H1 (cell line): ENCODE results near the gene SORBS1. TPM values are rescaled to one million over a fixed set of nuclear protein-coding genes. Genes with fewer than 3 reads are reported as not detected.

Experiments used
- CHD7 ChIP-seq: fragments of 300-600 bp; sonication (generic); IDR thresholded peaks from 2 replicates; pipeline ENCODE4 v1.7.1; 2012; ENCODE audit warnings: low read length, moderate library complexity, mild to moderate bottlenecking, inconsistent platforms; ENCODE audit not compliant: insufficient replicate concordance
- polyA plus RNA-seq, 7 experiments: library from polyadenylated mRNA; depleted of rRNA in 3 of 7; stranded (reverse) in 5 of 7; unstranded in 2 of 7; fragments of >200 nt in 5 of 7; fragments of 200-250 nt in 2 of 7; gene quantifications; 1 replicate in 5 of 7; 2 replicates in 1 of 7; 4 replicates in 1 of 7; pipeline versions ENCODE4 v1.2.1 to v1.2.3, GENCODE V29; 2011 to 2013; ENCODE audit warnings: missing spikeins in 2 of 7, mixed read lengths in 2 of 7
- total RNA-seq: library from RNA; stranded (reverse); fragmentation: NEBNext Ultra II Directional; extraction: Animal tissue kit (Norgen Biotek cat#: 25700); gene quantifications from 2 replicates; pipeline ENCODE4 v1.2.1, GENCODE V29; 2021

The SORBS1 gene
- total and polyA plus RNA-seq, 2 of the 8 experiments (the other 6 are each of a cell fraction or from before 2014, with no cell fraction given), result 16.0 to 35.0 TPM

GRCh38 chr10:95547197-95547596, 14.0 kb downstream of the SORBS1 start (continued):
- no peak for TF ChIP-seq CHD7
